Esophagus squamous epithelium (tissue), 5 donors: ENCODE results near the gene ROR2. TPM values are rescaled to one million over a fixed set of nuclear protein-coding genes. Genes with fewer than 3 reads are reported as not detected.
A peak's percentile ranks its signal among the peaks of the same experiment; 100 is the strongest.

Source experiments
- DNase-seq: peaks from one replicate; lab custom pipeline; 2025; lab: John Stamatoyannopoulos, UW
- H3K27ac ChIP-seq, 4 donors: fragments of 200-600 bp; sonication (generic); one replicate each; pipeline ENCODE4 v1.5.1; 2016 to 2019; ENCODE audit warnings: mild to moderate bottlenecking in 1 of 4
- H3K27me3 ChIP-seq, 4 donors: fragments of 200-600 bp; sonication (generic); 1 replicate in 3 of 4; 2 replicates in 1 of 4; pipeline versions ENCODE4 v1.5.1 to v1.6.0; 2017 to 2021; ENCODE audit warnings: antibody characterized with exemption in 1 of 4
- H3K36me3 ChIP-seq, 3 donors: fragments of 200-600 bp; sonication (generic); one replicate each; pipeline ENCODE4 v1.5.1; 2016 to 2019
- H3K4me1 ChIP-seq, 3 donors: fragments of 200-600 bp; sonication (generic); one replicate each; pipeline ENCODE4 v1.5.1; 2017 to 2019
- H3K4me3 ChIP-seq, 4 donors: fragments of 200-600 bp; sonication (generic); 1 replicate in 3 of 4; 2 replicates in 1 of 4; pipeline ENCODE4 v1.5.1; 2016 to 2019; ENCODE audit warnings: mild to moderate bottlenecking in 2 of 4, moderate library complexity in 1 of 4
- H3K9me3 ChIP-seq, 3 donors: fragments of 200-600 bp; sonication (generic); one replicate each; pipeline ENCODE4 v1.5.1; 2016 to 2019
- POLR2A ChIP-seq, 4 donors: fragments of 450-650 bp; IDR thresholded peaks; one replicate each; pipeline ENCODE4 v1.6.1; 2017; ENCODE audit warnings: antibody characterized with exemption in 4 of 4, mild to moderate bottlenecking in 4 of 4, moderate library complexity in 3 of 4
- WGBS, 2 donors: methylation state at CpG; one replicate each; pipeline ENCODE4 v1.1.5; 2018; 5-methylcytosine and 5-hydroxymethylcytosine counted together
- intact Hi-C: fragments of 100-400 bp; cut with DNase I; formaldehyde crosslinking; loops from one replicate; pipeline ENCODE4 v1.15.0; 2022
- total RNA-seq, 4 donors: library from RNA; depleted of rRNA; stranded (reverse); fragments of >200 nt; gene quantifications; one replicate each; pipeline ENCODE4 v1.1.0, GENCODE V29; 2016
- TF ChIP-seq, protein P1 (sequence below), 6 experiments: fragments of 450-650 bp in 4 of 6; fragments of 200-600 bp in 2 of 6; sonication (generic) in 2 of 6; IDR thresholded peaks; one replicate each; pipeline ENCODE4 v1.5.1; 2016 to 2019; ENCODE audit warnings: antibody characterized with exemption in 6 of 6, mild to moderate bottlenecking in 4 of 6, moderate library complexity in 4 of 6
- donor health status: DM: yes; HTN: yes; CAD: no.

The ROR2 gene
- total RNA-seq, 4 donors from 2014 or later: 0.68 to 12.6 (median 3.7) TPM

DNA sequence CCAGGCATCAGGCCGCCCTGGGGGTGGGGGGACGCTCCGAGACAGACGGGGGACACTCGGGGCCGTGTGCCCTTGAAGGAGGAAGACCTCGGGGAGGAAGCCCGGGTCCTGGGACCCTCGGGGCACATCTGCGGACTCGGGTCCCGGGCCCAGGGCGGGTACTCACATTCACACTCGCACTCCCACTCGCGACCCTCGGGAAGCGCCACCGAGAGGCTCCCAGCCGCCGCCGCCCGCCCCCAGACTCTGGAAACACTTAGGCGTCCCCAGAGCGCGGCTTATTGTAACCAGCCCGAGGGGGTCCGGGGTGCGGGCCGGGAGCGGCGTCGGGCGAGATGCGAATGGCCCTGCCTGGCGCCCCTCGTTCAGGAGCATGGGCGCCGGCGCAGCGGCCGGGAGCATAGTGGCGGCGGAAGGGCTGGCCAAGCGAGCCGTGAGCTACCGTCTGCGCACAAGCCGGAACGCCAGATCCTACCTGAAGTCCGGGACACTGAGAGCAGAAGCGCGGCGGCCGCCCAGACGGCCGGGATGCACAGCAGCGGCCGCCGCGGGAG is 559 bp downstream of the ROR2 start:
- Histone ChIP-seq H3K27ac (peak overlapping the region; percentile 78 to 90 (median 84)), H3K36me3 (no peaks in the 10 kb centered on the region), H3K4me3 (peak overlapping the region; percentile 39 to 75 (median 54)), H3K9me3 (peaks cover 0 to 9% (median 6%) of the 10 kb centered on the region in 3 donors), H3K4me1 (peaks cover 8 to 64% (median 18%) of the 10 kb centered on the region in 3 donors), H3K27me3 (peaks cover 0 to 91% (median 4%) of the 10 kb centered on the region in 4 donors)
- TF ChIP-seq, protein P1, sequence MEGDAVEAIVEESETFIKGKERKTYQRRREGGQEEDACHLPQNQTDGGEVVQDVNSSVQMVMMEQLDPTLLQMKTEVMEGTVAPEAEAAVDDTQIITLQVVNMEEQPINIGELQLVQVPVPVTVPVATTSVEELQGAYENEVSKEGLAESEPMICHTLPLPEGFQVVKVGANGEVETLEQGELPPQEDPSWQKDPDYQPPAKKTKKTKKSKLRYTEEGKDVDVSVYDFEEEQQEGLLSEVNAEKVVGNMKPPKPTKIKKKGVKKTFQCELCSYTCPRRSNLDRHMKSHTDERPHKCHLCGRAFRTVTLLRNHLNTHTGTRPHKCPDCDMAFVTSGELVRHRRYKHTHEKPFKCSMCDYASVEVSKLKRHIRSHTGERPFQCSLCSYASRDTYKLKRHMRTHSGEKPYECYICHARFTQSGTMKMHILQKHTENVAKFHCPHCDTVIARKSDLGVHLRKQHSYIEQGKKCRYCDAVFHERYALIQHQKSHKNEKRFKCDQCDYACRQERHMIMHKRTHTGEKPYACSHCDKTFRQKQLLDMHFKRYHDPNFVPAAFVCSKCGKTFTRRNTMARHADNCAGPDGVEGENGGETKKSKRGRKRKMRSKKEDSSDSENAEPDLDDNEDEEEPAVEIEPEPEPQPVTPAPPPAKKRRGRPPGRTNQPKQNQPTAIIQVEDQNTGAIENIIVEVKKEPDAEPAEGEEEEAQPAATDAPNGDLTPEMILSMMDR (IDR thresholded peaks at IDR 0.05): no peak
- no peak for TF ChIP-seq POLR2A (IDR thresholded peaks at IDR 0.05)
- 0% methylated on average over 13 of the region's 61 CpGs; no CpG with 5 or more reads in 1 of the 2 donors for WGBS, 2 donors
- no peak for DNase-seq
- intact Hi-C loops: no loop called here

DNA sequence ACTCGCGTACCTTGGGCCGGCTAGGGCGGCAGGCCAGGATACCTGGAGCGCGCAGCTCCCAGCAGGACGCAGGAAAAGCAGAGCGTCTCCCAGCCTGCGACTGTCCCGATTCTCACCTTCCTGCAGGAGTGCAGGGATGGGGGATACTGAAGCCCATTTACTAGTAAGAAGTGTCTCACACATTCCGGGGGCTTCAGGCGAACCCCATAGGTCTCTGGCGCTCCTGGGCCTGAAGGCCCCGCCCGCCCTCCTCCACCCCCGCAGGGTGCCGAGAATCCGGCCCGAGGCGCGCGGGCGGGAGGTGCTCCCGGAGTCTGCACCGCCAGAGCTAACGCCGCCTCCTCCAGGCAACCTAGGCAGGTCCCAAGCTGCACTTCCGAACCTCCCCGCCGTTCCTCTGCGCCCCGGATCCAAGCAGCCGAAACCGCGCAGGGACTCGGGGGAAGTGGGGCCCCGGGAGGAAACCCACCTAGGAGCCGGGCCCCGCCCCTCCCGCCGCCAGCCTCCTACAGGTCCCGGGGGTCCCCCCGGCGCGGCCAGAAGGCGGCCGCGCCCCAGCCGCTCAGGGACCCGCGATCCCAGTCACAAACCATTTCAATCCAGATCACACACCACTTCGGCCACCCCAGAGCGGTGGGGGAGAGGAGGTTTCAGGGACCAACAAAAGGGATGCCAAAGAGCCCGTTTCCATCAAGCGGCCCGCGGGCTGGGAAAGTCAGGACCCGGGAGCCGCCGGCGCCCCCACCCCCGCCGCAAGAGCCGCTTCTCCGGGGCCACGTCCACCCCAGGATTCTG is 1.2 kb downstream of the ROR2 start:
- Histone ChIP-seq H3K4me3 (peak overlapping the region; percentile 39 to 75 (median 54)), H3K36me3 (no peaks in the 10 kb centered on the region), H3K4me1 (peaks cover 8 to 57% (median 11%) of the 10 kb centered on the region in 3 donors), H3K27me3 (peaks cover 0 to 91% (median 4%) of the 10 kb centered on the region in 4 donors), H3K27ac (peak overlapping the region; percentile 78 to 90 (median 84)), H3K9me3 (peaks cover 0 to 9% (median 6%) of the 10 kb centered on the region in 3 donors)
- WGBS, 2 donors: 0 to 4% methylated on average over 1 to 5 of the region's 66 CpGs
- intact Hi-C loops: no loop called here
- DNase-seq: no peak
- TF ChIP-seq POLR2A (IDR thresholded peaks at IDR 0.05): peak in 1 of 4 donors; percentile 22
- TF ChIP-seq, protein P1 (IDR thresholded peaks at IDR 0.05): peak in 4 of 6 experiments; percentile 31 to 65 (median 47)

DNA sequence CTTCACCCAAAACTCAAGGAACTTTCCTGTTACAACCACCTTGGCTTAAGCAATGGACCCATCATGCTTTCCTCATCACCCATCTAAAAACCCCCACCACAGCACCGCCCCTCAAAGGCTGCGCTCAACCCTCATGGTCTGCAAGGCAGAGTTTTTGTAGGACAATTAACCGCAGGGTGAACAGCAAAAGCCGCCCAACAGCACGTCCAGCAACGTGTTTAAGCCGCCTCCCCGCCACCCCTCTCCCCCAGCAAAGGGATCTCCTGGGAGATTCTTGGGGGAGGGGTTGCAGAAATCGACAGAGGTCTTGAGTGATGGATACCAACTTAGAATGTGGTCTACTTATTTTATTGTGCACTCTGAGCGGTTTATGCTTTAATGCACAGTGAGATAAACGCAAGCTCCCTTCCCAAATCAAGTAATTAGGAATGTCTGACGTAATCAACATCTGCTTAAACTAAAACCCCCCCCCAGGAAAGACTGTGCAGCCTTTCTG is 1.9 kb downstream of the ROR2 start:
- TF ChIP-seq POLR2A (IDR thresholded peaks at IDR 0.05): no peak
- TF ChIP-seq, protein P1 (IDR thresholded peaks at IDR 0.05): no peak
- no peaks in the 10 kb centered on the region for H3K36me3 ChIP-seq
- H3K27ac ChIP-seq: peak overlapping the region; percentile 78 to 90 (median 84)
- peaks cover 0 to 9% (median 6%) of the 10 kb centered on the region in 3 donors for H3K9me3 ChIP-seq
- H3K27me3 ChIP-seq: peaks cover 0 to 94% (median 4%) of the 10 kb centered on the region in 4 donors
- intact Hi-C loops: no loop called here
- H3K4me3 ChIP-seq: peak overlapping the region; percentile 39 to 75 (median 54)
- no peak for DNase-seq
- peaks cover 8 to 50% (median 11%) of the 10 kb centered on the region in 3 donors for H3K4me1 ChIP-seq
- whole genome bisulfite sequencing, 2 donors: 23 to 48% methylated on average over 12 of the region's 12 CpGs

DNA sequence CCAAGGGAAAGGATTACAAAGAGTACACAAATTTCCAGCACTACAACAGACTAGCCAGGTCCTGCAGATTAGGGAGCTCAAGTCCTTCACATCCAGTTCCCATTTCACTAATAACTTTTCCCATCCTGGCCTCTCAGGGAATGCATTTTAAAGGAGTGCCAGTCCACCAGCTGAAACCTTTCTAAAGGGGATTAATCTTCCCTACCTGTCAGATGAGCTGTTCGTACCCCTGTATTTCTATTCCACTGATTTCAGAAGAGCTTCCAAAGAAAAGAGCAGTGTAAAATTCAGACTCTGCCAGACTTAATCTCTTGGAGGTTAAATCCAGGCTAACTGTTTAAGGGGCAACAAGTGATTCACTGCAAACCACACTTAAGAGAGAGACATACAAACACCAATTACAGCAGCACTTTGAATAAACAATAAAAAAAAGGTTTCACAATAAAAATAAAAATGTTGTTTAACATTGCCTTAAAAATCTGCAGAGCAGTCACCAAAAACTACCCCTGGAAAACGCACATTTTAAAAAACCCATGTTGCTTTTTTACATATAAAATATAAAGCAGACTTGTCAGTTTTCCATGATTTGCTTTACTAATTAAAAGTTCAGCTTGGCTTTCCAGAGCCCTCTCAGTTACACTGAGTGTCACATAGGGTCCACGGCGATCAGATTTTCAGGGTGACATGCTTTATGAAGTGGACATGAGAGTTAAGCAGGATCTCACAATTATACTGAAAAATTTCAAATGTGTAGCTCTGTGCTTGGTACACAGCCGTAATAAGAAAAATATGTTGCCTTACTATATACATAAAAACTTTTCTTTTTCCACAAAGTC is 3.2 kb downstream of the ROR2 start:
- H3K4me1 ChIP-seq: peaks cover 8 to 49% (median 11%) of the 10 kb centered on the region in 3 donors
- TF ChIP-seq, protein P1 (IDR thresholded peaks at IDR 0.05): no peak
- TF ChIP-seq POLR2A (IDR thresholded peaks at IDR 0.05): no peak
- peaks cover 0 to 3% (median 0%) of the 10 kb centered on the region in 3 donors for H3K9me3 ChIP-seq
- WGBS, 2 donors: 63 to 76% methylated on average over 5 of the region's 5 CpGs
- intact Hi-C loops: no loop called here
- no peak for DNase-seq
- no peaks in the 10 kb centered on the region for H3K36me3 ChIP-seq
- peaks cover 0 to 88% (median 4%) of the 10 kb centered on the region in 4 donors for H3K27me3 ChIP-seq
- peak overlapping the region in 3 of 4 donors; percentile 50 to 90 (median 78) for H3K27ac ChIP-seq
- no peak overlapping the region for H3K4me3 ChIP-seq
